Panc1 (cell line): ENCODE results near the gene RIMKLB. TPM values are rescaled to one million over a fixed set of nuclear protein-coding genes. Genes with fewer than 3 reads are reported as not detected.

ENCODE experiments used
- ATAC-seq: fragments of 200-7000 bp; cut with Tn5 transposase; 2 replicates; pipeline ENCODE4 v1.9.1; 2020; ENCODE audit warnings: mild to moderate bottlenecking, moderate library complexity
- BruUV-seq: library from RNA; stranded (reverse); fragments of 400-500 nt; replicated peaks from 2 replicates; lab custom pipeline; 2021; lab: Mats Ljungman, UMichigan
- CTCF ChIA-PET: fragments of 300-600 bp; sonication (Branson Sonifier 250); formaldehyde crosslinking; loops from one replicate; lab custom pipeline; 2022; ENCODE audit warnings: antibody characterized with exemption; lab: Charles Lee
- POLR2A ChIA-PET: fragments of 300-600 bp; sonication (Branson Sonifier 250); formaldehyde crosslinking; loops from one replicate; lab custom pipeline; 2022; ENCODE audit warnings: antibody characterized with exemption; lab: Charles Lee
- DNase-seq: peaks from one replicate; pipeline ENCODE4 v3.0.0-alpha.2; 2010; ENCODE audit warnings: low read depth, low spot score
- H3K27ac ChIP-seq: 2 replicates; pipeline ENCODE4 v1.5.1; 2011; ENCODE audit warnings: mild to moderate bottlenecking, low read length, inconsistent platforms
- H3K27me3 ChIP-seq: fragments of 200-500 bp; sonication (Bioruptor generic); 2 replicates; pipeline ENCODE4 v1.6.0; 2014; ENCODE audit warnings: low read length, inconsistent platforms; ENCODE audit not compliant: control insufficient read depth, insufficient read depth
- H3K36me3 ChIP-seq: fragments of 200-500 bp; sonication (Bioruptor generic); 2 replicates; pipeline ENCODE4 v1.5.1; 2014; ENCODE audit warnings: inconsistent platforms, mild to moderate bottlenecking, low read length, moderate library complexity; ENCODE audit not compliant: control insufficient read depth, insufficient read depth
- H3K4me1 ChIP-seq: 2 replicates; pipeline ENCODE4 v1.5.1; 2011; ENCODE audit warnings: inconsistent platforms, mild to moderate bottlenecking, low read length, moderate library complexity; ENCODE audit not compliant: control insufficient read depth, insufficient read depth
- H3K4me3 ChIP-seq, 2 experiments: 2 replicates each; pipeline ENCODE4 v1.5.1; 2011 to 2012; ENCODE audit warnings: low read depth in 2 of 2, low read length in 2 of 2, mild to moderate bottlenecking in 2 of 2, inconsistent platforms in 1 of 2, moderate library complexity in 1 of 2
- H3K9me3 ChIP-seq: fragments of 200-500 bp; sonication (Bioruptor generic); 2 replicates; pipeline ENCODE4 v1.5.1; 2014; ENCODE audit warnings: low read depth, mild to moderate bottlenecking, inconsistent platforms, low read length, moderate library complexity; ENCODE audit not compliant: control insufficient read depth, insufficient read depth
- CTCF ChIP-seq: fragments of 450-650 bp; IDR thresholded peaks from 2 replicates; pipeline ENCODE4 v1.5.1; 2017; ENCODE audit warnings: mild to moderate bottlenecking
- POLR2AphosphoS5 ChIP-seq: IDR thresholded peaks from 2 replicates; pipeline ENCODE4 v1.6.1; 2012; ENCODE audit warnings: mild to moderate bottlenecking, low read depth, low read length, moderate library complexity
- REST ChIP-seq, 2 experiments: IDR thresholded peaks; 2 replicates each; pipeline ENCODE4 v1.6.1; 2011 to 2012; ENCODE audit warnings: low read depth in 2 of 2, control low read depth in 1 of 2, low read length in 1 of 2, mild to moderate bottlenecking in 1 of 2, moderate library complexity in 1 of 2; ENCODE audit not compliant: insufficient read depth in 1 of 2
- SIN3A ChIP-seq: IDR thresholded peaks from 2 replicates; pipeline ENCODE4 v1.6.1; 2012; ENCODE audit warnings: low read depth, mild to moderate bottlenecking, low read length, moderate library complexity, borderline replicate concordance; ENCODE audit not compliant: insufficient read depth
- TCF7L2 ChIP-seq: IDR thresholded peaks from 2 replicates; pipeline ENCODE4 v1.6.1; 2011; ENCODE audit warnings: mild to moderate bottlenecking, low read depth, low read length, inconsistent platforms
- in situ Hi-C: cut with HindIII; loops from 2 replicates; pipeline ENCODE4 v1.10.0; 2016; ENCODE audit warnings: low sequenced_read_pairs, low pct_unique_long_range_greater_than_20kb
- intact Hi-C: fragments of 100-400 bp; cut with micrococcal nuclease; formaldehyde crosslinking; loops from one replicate; pipeline ENCODE4 v1.10.0; 2022; ENCODE audit not compliant: unreplicated experiment
- total RNA-seq: library from RNA; stranded (reverse); gene quantifications from one replicate; pipeline ENCODE4 v1.2.1, GENCODE V29; 2021; ENCODE audit not compliant: unreplicated experiment

Gene RIMKLB
- total RNA-seq, 1 experiment from 2014 or later: 17.1 TPM

- TF ChIP-seq TCF7L2: no peak
- ATAC-seq: no peak
- in situ Hi-C loops (no loop called here), intact Hi-C loops (no loop called here)
- DNase-seq: no peak
- H3K27me3 ChIP-seq: no peaks in the 10 kb centered on the region; the same call in 1 of the 2 replicates
- H3K27ac ChIP-seq: no peak within 1 kb of the TSS
- H3K36me3 ChIP-seq: no peaks in the 10 kb centered on the region
- no TSS peak for BruUV-seq
- no peak within 1 kb of the TSS for H3K4me3 ChIP-seq
- H3K9me3 ChIP-seq: no peaks in the 10 kb centered on the region
- ChIA-PET CTCF (no interaction called here), POLR2A (no interaction called here)
- no peaks in the 10 kb centered on the region for H3K4me1 ChIP-seq
Measured at GRCh38 chr12:8662593-8662992, 35.2 kb upstream of the RIMKLB start, which contains the start of gene MFAP5. MFAP5 (minus strand) TSS chr12:8662826; CDS start chr12:8662104, 722 bp downstream.

GRCh38 chr12:8664228-8664913 is 33.4 kb upstream of the RIMKLB start:
- Histone ChIP-seq H3K4me3 (no peak overlapping the region), H3K9me3 (no peaks in the 10 kb centered on the region), H3K4me1 (no peaks in the 10 kb centered on the region), H3K36me3 (no peaks in the 10 kb centered on the region), H3K27ac (no peak overlapping the region), H3K27me3 (no peaks in the 10 kb centered on the region; the same call in 1 of the 2 replicates)
- ChIA-PET POLR2A (no interaction called here), CTCF (no interaction called here)
- BruUV-seq: no TSS peak
- DNase-seq (no peak), ATAC-seq (no peak)
- no peak for TF ChIP-seq REST (IDR thresholded peaks at IDR 0.05; ENCODE audit: insufficient read depth in 1 of 2, low read depth in 2 of 2, low read length in 1 of 2)
- no peak for TF ChIP-seq TCF7L2
- no peak for TF ChIP-seq SIN3A
- no peak for TF ChIP-seq POLR2AphosphoS5
- no peak for TF ChIP-seq CTCF
- intact Hi-C loops (no loop called here), in situ Hi-C loops (no loop called here)

GRCh38 chr12:8665759-8666158 is 32.0 kb upstream of the RIMKLB start:
- ChIA-PET CTCF (no interaction called here), POLR2A (no interaction called here)
- Histone ChIP-seq H3K9me3 (no peaks in the 10 kb centered on the region), H3K36me3 (no peaks in the 10 kb centered on the region), H3K4me3 (no peak overlapping the region), H3K4me1 (no peaks in the 10 kb centered on the region), H3K27me3 (no peaks in the 10 kb centered on the region; the same call in 1 of the 2 replicates), H3K27ac (no peak overlapping the region)
- in situ Hi-C loops (no loop called here), intact Hi-C loops (no loop called here)
- ATAC-seq: no peak
- BruUV-seq: no TSS peak
- TF ChIP-seq TCF7L2: no peak
- no peak for TF ChIP-seq SIN3A
- TF ChIP-seq CTCF: no peak
- TF ChIP-seq POLR2AphosphoS5: no peak
- no peak for TF ChIP-seq REST (IDR thresholded peaks at IDR 0.05; ENCODE audit: insufficient read depth in 1 of 2, low read depth in 2 of 2, low read length in 1 of 2)
- DNase-seq: no peak
